Activated CD4-positive, alpha-beta T cell treated with anti-CD3 and anti-CD28 coated beads for 24 hours (primary cell): ENCODE measurements around the gene CMTM8.
A peak's percentile ranks its signal among the peaks of the same experiment; 100 is the strongest.

ENCODE experiments used
- DNase-seq, 2 donors: peaks; one replicate each; pipeline ENCODE4 v3.0.0-alpha.2; 2020; ENCODE audit warnings: low read depth in 2 of 2

Gene CMTM8

DNA sequence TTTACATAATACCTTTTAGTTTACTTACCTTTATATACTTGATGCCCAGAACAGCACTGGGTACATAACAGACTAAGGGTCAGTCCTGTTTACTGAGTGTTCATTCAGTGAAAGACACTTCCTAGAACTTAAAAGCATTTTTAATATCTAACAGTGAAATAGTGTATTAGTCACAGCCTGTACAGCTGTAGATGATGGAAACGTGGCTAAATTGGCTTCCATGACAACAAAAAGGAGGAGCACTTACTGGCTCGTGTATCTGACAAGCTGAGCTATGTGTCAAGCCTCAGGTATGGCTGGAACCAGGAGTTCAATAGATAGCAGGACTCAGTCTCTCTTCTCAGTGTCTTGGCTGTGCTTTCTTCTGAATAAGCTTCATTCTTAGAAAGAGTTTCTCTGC is 40.2 kb downstream of the CMTM8 start:
- DNase-seq: no peak

GRCh38 chr3:32280262-32280910 is 41.9 kb downstream of the CMTM8 start:
- DNase-seq: no peak

- DNase-seq: no peak
Measured at GRCh38 chr3:32281570-32282106, 43.2 kb downstream of the CMTM8 start.

GRCh38 chr3:32282578-32283154 is 44.2 kb downstream of the CMTM8 start:
- no peak for DNase-seq

GRCh38 chr3:32283304-32283703 is 44.8 kb downstream of the CMTM8 start:
- no peak for DNase-seq

DNA sequence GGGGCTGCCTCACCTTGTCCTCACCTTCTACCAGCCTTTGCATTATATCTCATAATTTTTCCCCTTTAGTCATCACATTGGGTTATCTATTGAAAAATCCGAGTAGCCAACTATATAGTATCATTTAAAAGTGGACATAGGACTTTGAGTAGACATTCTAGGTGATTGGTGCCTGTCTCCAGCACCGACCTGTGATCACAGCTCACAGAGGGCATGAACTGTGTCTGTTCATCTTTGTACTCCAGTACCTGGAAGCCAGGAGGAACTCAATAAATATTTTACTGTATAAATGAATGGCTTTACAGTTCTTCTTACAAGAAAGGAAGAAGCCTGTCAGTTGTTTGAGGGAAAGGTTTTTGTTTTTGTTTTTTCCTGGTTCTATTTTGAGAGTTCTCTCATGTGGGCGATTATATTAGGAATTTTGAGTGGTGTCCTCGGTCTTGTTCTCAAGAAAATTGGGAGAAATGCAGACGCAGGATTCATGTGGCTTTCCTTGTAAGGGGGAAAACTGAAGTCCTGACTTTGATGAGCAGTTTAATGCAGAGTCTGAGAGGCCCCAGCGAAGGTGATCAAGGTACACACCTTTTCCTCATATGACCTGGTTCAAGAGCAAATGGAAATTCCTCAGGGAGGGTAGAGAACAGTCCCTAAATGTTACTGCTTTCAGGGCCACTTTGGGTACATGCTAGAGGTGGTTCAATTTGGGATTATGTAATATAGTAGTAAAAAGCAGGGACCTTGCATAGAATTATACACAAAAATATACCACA is 46.1 kb downstream of the CMTM8 start:
- no peak for DNase-seq

- DNase-seq: no peak
Measured at GRCh38 chr3:32285891-32286290, 47.4 kb downstream of the CMTM8 start.

- DNase-seq: no peak
Measured at GRCh38 chr3:32288819-32289218, 50.3 kb downstream of the CMTM8 start.

- no peak for DNase-seq
Measured at GRCh38 chr3:32290619-32291018, 52.1 kb downstream of the CMTM8 start.

GRCh38 chr3:32292085-32292796 is 53.8 kb downstream of the CMTM8 start:
- DNase-seq: no peak

GRCh38 chr3:32293903-32294302 is 55.4 kb downstream of the CMTM8 start:
- no peak for DNase-seq

- peak; percentile 40 to 47 for DNase-seq
Measured at GRCh38 chr3:32296251-32297204, 58.0 kb downstream of the CMTM8 start.

DNA sequence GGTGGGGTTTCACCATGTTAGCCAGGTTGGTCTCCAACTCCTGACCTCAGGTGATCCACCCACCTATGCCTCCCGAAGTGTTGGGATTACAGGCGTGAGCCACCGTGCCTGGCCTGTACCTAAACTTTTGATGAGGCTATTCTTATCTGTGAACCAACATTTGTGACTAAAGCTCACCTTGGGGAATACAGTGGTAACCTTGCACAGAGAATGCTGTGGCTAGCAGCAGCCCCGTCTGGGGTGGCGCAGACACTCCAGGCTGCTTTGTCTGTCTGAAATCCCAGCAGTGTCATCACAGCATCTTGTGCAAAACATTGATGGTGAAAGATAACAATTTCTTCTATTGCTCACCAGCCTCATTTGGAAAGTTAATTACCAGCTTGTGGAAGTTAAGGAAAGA is 58.9 kb downstream of the CMTM8 start:
- DNase-seq: peak in 1 of 2 donors; percentile 29

GRCh38 chr3:32301426-32301825 is 62.9 kb downstream of the CMTM8 start:
- no peak for DNase-seq

GRCh38 chr3:32302601-32303398 is 64.3 kb downstream of the CMTM8 start:
- DNase-seq: no peak

- no peak for DNase-seq
Measured at GRCh38 chr3:32303399-32303747, 64.9 kb downstream of the CMTM8 start.

DNA sequence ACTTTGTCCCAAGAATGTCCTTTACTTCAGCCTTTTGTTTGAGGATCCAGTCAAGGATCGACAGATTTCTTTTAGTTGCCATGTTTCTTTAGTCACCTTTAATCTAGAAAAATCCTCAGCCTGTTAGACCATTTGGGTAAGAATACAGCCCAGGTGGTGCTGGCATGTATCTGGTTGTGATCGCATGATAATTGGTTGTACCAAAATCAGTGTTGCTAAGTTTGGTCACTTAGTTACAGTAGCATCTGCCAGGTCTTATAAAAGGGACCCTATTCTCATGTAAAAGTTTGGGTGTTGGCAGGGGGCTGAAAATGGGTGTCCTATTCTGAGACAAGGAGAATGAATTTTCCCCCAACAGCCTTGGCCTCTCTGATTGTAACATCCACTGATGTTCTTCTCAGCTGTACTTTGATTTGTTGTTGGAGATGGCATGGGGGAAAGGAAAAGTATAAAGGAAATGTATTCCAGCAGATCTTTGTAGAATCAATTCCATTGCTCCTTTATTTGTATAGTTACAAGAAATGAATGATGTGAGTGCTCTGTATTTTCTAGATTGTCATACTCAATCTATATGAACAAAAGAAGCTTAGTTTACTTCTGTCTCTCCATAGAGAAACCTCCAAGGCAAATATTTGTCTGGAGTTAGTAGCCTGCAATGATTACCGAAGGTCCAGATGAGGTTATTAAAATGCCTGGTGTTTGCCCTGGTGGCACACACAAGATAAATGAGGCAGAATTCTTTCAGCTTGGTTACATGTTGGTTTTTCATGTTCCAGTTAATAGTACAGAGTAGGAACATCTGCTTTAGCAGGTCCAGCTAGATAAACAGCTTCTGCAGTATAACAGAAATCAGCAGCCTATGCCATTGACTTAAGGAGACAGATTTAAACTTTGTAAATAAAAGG is 65.7 kb downstream of the CMTM8 start:
- DNase-seq: no peak

- DNase-seq: no peak
Measured at GRCh38 chr3:32305361-32305876, 66.9 kb downstream of the CMTM8 start.

GRCh38 chr3:32306072-32306471 is 67.6 kb downstream of the CMTM8 start:
- DNase-seq: no peak
